DND-41 (cell line): Measurements from ENCODE around the gene NR2F1-AS1.

Source experiments
- CTCF ChIP-seq: IDR thresholded peaks from 2 replicates; pipeline ENCODE4 v1.5.1; 2012; ENCODE audit warnings: borderline replicate concordance, low read length, moderate library complexity, mild to moderate bottlenecking; ENCODE audit not compliant: poor library complexity, severe bottlenecking; ENCODE audit errors: extremely low read depth
- EZH2 ChIP-seq: IDR thresholded peaks from 3 replicates; pipeline ENCODE4 v1.6.1; 2012; ENCODE audit warnings: borderline replicate concordance, low read depth, mild to moderate bottlenecking, moderate library complexity, low read length, inconsistent platforms; ENCODE audit not compliant: severe bottlenecking

GRCh38 chr5:93599001-93599379 lies 18.0 kb upstream of the NR2F1-AS1 start:
- TF ChIP-seq CTCF: no peak
- TF ChIP-seq EZH2: no peak
